ENCODE data around the gene EEFSEC.

The EEFSEC gene

GRCh38 chr3:128352326-128352725, 199.0 kb downstream of the EEFSEC start:
- DNase-seq (ENCODE audit: low read depth), result no peak

- DNase-seq (ENCODE audit: low read depth), result no peak
Measured at GRCh38 chr3:128353361-128353965, 200.2 kb downstream of the EEFSEC start.

GRCh38 chr3:128353991-128354687, 200.9 kb downstream of the EEFSEC start:
- peak; percentile 81 for DNase-seq (ENCODE audit: low read depth)

- no peak for DNase-seq (ENCODE audit: low read depth)
Measured at GRCh38 chr3:128354788-128355542, 201.7 kb downstream of the EEFSEC start.

- no peak for DNase-seq (ENCODE audit: low read depth)
Measured at GRCh38 chr3:128355543-128355919, 202.2 kb downstream of the EEFSEC start.

GRCh38 chr3:128356822-128357221, 203.5 kb downstream of the EEFSEC start:
- peak; percentile 18 for DNase-seq (ENCODE audit: low read depth)

GRCh38 chr3:128357538-128357937, 204.3 kb downstream of the EEFSEC start:
- no peak for DNase-seq (ENCODE audit: low read depth)

GRCh38 chr3:128358156-128358895, 205.0 kb downstream of the EEFSEC start:
- no peak for DNase-seq (ENCODE audit: low read depth)

GRCh38 chr3:128359060-128359664, 205.9 kb downstream of the EEFSEC start:
- no peak for DNase-seq (ENCODE audit: low read depth)

GRCh38 chr3:128359846-128360642, 206.8 kb downstream of the EEFSEC start:
- peak; percentile 46 for DNase-seq (ENCODE audit: low read depth)

GRCh38 chr3:128360705-128361271, 207.5 kb downstream of the EEFSEC start:
- peak; percentile 51 for DNase-seq (ENCODE audit: low read depth)

- DNase-seq (ENCODE audit: low read depth), result no peak
Measured at GRCh38 chr3:128362026-128362965, 209.0 kb downstream of the EEFSEC start.

GRCh38 chr3:128364291-128364690, 211.0 kb downstream of the EEFSEC start:
- no peak for DNase-seq (ENCODE audit: low read depth)

- DNase-seq (ENCODE audit: low read depth), result no peak
Measured at GRCh38 chr3:128364808-128365360, 211.6 kb downstream of the EEFSEC start.

- DNase-seq (ENCODE audit: low read depth), result no peak
Measured at GRCh38 chr3:128366136-128366535, 212.9 kb downstream of the EEFSEC start.

GRCh38 chr3:128366652-128367051, 213.4 kb downstream of the EEFSEC start:
- DNase-seq (ENCODE audit: low read depth), result no peak

GRCh38 chr3:128367221-128367620, 213.9 kb downstream of the EEFSEC start:
- DNase-seq (ENCODE audit: low read depth), result no peak

- peak; percentile 69 for DNase-seq (ENCODE audit: low read depth)
Measured at GRCh38 chr3:128367761-128368160, 214.5 kb downstream of the EEFSEC start.

GRCh38 chr3:128368626-128369025, 215.3 kb downstream of the EEFSEC start:
- no peak for DNase-seq (ENCODE audit: low read depth)
